ENCODE measurements around the gene TMEM108. TPM values are rescaled to one million over a fixed set of nuclear protein-coding genes. Genes with fewer than 3 reads are reported as not detected.

The TMEM108 gene
- total and polyA plus RNA-seq, 8 donors = 0.37 to 2.1 (median 0.84) TPM; not detected in 2

DNA sequence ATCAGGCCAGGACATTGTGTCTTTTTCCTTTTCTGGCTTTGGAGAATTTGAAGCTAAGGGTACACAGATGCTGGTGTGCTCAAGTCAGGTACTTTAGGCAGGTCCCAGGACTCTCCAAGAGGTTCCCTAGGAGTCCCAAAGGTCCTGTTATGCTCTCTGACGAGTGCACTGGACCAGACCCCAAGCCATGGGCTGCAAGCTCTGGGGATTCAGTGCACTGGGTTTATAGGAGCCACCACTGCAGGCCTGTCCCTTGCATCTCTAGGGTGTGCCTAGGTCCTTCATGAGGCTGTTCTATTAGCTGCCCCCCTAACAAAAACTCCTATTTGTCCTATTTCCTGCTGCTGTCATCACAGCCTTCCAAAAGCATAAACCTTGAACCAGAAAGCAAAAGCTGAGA, 329.8 kb downstream of the TMEM108 start:
- Histone ChIP-seq H3K36me3 (no peaks in the 10 kb centered on the region), H3K4me1 (no peaks in the 10 kb centered on the region), H3K4me3 (no peak overlapping the region), H3K9me3 (no peaks in the 10 kb centered on the region), H3K27me3 (no peaks in the 10 kb centered on the region), H3K27ac (no peak overlapping the region)
- intact Hi-C loops (cut with DNase I; ENCODE audit: low total_unique reads) = no loop called here
- 59 to 83% (median 79%) methylated on average over 1 of the region's 1 CpG for WGBS, 5 donors
- no peak for TF ChIP-seq POLR2A (IDR thresholded peaks at IDR 0.05)
- no peak for TF ChIP-seq POLR2AphosphoS5 (IDR thresholded peaks at IDR 0.05)
- TF ChIP-seq EP300 (IDR thresholded peaks at IDR 0.05) = no peak
- TF ChIP-seq, protein P1, sequence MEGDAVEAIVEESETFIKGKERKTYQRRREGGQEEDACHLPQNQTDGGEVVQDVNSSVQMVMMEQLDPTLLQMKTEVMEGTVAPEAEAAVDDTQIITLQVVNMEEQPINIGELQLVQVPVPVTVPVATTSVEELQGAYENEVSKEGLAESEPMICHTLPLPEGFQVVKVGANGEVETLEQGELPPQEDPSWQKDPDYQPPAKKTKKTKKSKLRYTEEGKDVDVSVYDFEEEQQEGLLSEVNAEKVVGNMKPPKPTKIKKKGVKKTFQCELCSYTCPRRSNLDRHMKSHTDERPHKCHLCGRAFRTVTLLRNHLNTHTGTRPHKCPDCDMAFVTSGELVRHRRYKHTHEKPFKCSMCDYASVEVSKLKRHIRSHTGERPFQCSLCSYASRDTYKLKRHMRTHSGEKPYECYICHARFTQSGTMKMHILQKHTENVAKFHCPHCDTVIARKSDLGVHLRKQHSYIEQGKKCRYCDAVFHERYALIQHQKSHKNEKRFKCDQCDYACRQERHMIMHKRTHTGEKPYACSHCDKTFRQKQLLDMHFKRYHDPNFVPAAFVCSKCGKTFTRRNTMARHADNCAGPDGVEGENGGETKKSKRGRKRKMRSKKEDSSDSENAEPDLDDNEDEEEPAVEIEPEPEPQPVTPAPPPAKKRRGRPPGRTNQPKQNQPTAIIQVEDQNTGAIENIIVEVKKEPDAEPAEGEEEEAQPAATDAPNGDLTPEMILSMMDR (IDR thresholded peaks at IDR 0.05) = no peak
- no peak for DNase-seq

DNA sequence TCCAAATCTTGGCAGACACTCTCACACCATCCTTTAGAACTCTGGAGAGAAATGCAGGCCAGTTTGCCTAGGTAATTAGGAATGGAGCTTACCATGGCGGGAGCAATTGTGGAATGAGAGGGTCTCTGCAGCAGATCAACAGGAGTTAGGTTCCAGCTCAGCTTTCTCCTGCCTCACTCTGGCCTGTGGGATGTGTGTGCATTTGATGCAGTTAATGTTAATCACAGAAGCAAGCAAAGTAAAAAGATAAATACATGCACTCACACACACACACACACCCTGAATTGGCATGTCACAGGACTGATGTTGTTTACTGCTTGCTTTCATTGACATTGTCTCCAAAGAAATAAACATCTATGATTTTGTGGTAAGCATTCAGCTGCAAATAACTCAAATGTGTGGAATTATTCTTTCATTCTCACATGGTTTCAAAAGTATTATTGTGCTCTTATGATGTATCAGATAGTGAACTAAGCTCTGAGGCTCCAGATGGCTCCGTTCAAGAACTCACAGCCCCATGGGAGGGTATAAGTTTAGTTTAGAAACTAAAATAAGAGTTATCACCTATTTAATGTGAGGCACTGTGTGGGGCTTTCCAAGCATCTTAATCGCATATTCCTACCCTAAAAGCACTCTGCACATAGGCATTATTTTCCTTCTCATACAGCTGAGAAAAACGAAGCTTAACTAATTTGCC, 330.3 kb downstream of the TMEM108 start:
- intact Hi-C loops (cut with DNase I; ENCODE audit: low total_unique reads) = no loop called here
- 45 to 81% (median 68%) methylated on average over 4 of the region's 4 CpGs for WGBS, 5 donors
- Histone ChIP-seq H3K4me1 (no peaks in the 10 kb centered on the region), H3K27me3 (no peaks in the 10 kb centered on the region), H3K27ac (no peak overlapping the region), H3K4me3 (no peak overlapping the region), H3K9me3 (no peaks in the 10 kb centered on the region), H3K36me3 (no peaks in the 10 kb centered on the region)
- TF ChIP-seq, protein P1 (IDR thresholded peaks at IDR 0.05) = no peak
- TF ChIP-seq EP300 (IDR thresholded peaks at IDR 0.05) (no peak), POLR2A (IDR thresholded peaks at IDR 0.05) (no peak), POLR2AphosphoS5 (IDR thresholded peaks at IDR 0.05) (no peak)
- DNase-seq = no peak

DNA sequence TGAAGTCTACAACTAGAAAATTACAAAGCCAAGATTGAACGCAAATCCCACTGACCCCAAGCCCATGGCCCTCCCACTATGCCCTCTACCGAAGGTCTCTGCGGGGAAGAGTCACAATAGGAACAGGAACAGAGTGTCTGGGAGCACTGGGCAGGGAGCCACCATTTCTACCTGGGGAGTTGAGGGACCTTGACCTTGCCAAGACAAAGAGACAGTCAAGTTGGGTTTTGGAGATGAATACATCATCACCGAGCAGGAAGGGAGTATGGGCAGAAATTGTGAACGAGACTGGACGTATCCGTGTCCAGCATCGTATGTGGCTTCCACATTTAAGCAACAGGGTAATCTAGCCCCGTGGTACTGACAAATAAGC, 330.9 kb downstream of the TMEM108 start:
- H3K4me1 ChIP-seq = no peaks in the 10 kb centered on the region
- intact Hi-C loops (cut with DNase I; ENCODE audit: low total_unique reads) = no loop called here
- H3K27me3 ChIP-seq = no peaks in the 10 kb centered on the region
- H3K4me3 ChIP-seq = no peak overlapping the region
- H3K27ac ChIP-seq = no peak overlapping the region
- no peaks in the 10 kb centered on the region for H3K36me3 ChIP-seq
- DNase-seq = no peak
- TF ChIP-seq POLR2A (IDR thresholded peaks at IDR 0.05) (no peak), EP300 (IDR thresholded peaks at IDR 0.05) (no peak), POLR2AphosphoS5 (IDR thresholded peaks at IDR 0.05) (no peak)
- 79 to 89% (median 84%) methylated on average over 9 of the region's 9 CpGs for WGBS, 5 donors
- no peaks in the 10 kb centered on the region for H3K9me3 ChIP-seq

DNA sequence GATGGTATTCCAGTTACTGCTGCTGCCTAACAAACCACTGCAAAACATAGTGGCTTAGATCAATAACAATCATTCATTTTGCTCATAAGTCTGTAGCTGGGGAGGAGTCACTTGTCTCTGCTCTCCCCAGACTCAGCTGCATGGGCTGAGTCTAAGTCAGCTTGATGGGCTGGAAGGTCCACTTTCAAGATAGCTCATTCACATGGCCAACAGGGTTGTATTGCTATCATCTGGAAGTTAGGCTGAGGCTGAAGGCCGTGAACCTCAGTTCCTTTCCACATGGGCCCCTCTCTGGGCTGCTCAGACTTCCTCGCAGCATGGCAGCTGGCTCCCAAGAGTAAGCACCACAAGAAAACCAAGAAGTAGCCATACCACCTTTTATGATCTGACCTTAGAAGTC, 333.0 kb downstream of the TMEM108 start:
- no peaks in the 10 kb centered on the region for H3K4me1 ChIP-seq
- DNase-seq = no peak
- no peak overlapping the region for H3K27ac ChIP-seq
- H3K27me3 ChIP-seq = no peaks in the 10 kb centered on the region
- H3K9me3 ChIP-seq = no peaks in the 10 kb centered on the region
- TF ChIP-seq, protein P1 (IDR thresholded peaks at IDR 0.05) = no peak
- TF ChIP-seq POLR2AphosphoS5 (IDR thresholded peaks at IDR 0.05) = no peak
- TF ChIP-seq EP300 (IDR thresholded peaks at IDR 0.05) = no peak
- TF ChIP-seq POLR2A (IDR thresholded peaks at IDR 0.05) = no peak
- intact Hi-C loops (cut with DNase I; ENCODE audit: low total_unique reads) = no loop called here
- H3K4me3 ChIP-seq = no peak overlapping the region
- WGBS, 5 donors = 92 to 100% (median 96%) methylated on average over 2 of the region's 2 CpGs
- no peaks in the 10 kb centered on the region for H3K36me3 ChIP-seq

DNA sequence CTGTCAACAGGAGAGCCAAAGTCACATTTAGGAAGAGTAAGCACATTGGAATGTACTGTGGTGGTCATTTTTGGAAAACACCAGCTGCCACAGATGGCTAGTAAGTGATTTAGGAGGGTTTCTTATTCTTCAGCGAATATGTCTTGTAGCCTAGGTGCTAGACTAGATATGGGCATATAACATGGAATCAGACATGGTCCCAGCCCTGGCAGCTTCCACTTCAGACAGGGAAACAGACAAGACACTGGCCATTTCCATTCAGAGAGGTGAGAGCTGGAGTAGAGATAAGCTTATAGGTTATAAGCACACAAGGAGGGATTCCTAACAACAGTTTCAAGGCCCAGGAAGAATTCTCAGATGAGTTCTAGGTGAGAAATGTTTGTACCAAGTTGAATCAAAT, 333.5 kb downstream of the TMEM108 start:
- intact Hi-C loops (cut with DNase I; ENCODE audit: low total_unique reads) = no loop called here
- Histone ChIP-seq H3K9me3 (no peaks in the 10 kb centered on the region), H3K27ac (no peak overlapping the region), H3K4me1 (no peaks in the 10 kb centered on the region), H3K27me3 (no peaks in the 10 kb centered on the region), H3K4me3 (no peak overlapping the region), H3K36me3 (no peaks in the 10 kb centered on the region)
- DNase-seq = no peak
- TF ChIP-seq POLR2AphosphoS5 (IDR thresholded peaks at IDR 0.05) (no peak), EP300 (IDR thresholded peaks at IDR 0.05) (no peak), POLR2A (IDR thresholded peaks at IDR 0.05) (no peak)
- TF ChIP-seq, protein P1 (IDR thresholded peaks at IDR 0.05) = no peak
- WGBS, 5 donors = 89 to 100% (median 97%) methylated on average over 1 of the region's 1 CpG
